M059J (cell line): Measurements from ENCODE around the gene KRT78. TPM values are rescaled to one million over a fixed set of nuclear protein-coding genes. Genes with fewer than 3 reads are reported as not detected.
A peak's percentile ranks its signal among the peaks of the same experiment; 100 is the strongest.
"Not testable (repeated sequence)": the region's sequence is repeated elsewhere in the genome, so short reads cannot be mapped to it uniquely, and the experiment has no call there.

Source experiments
- DNase-seq: peaks from one replicate; pipeline ENCODE4 v3.0.0-alpha.2; 2012; ENCODE audit warnings: low read depth
- total RNA-seq: library from RNA; depleted of rRNA; stranded (reverse); fragments of >200 nt; shearing (Covaris generic); gene quantifications from 2 replicates; pipeline ENCODE4 v1.2.3, GENCODE V29; 2014

Gene KRT78
- total RNA-seq, 1 experiment from 2014 or later, result 0.22 TPM

DNA sequence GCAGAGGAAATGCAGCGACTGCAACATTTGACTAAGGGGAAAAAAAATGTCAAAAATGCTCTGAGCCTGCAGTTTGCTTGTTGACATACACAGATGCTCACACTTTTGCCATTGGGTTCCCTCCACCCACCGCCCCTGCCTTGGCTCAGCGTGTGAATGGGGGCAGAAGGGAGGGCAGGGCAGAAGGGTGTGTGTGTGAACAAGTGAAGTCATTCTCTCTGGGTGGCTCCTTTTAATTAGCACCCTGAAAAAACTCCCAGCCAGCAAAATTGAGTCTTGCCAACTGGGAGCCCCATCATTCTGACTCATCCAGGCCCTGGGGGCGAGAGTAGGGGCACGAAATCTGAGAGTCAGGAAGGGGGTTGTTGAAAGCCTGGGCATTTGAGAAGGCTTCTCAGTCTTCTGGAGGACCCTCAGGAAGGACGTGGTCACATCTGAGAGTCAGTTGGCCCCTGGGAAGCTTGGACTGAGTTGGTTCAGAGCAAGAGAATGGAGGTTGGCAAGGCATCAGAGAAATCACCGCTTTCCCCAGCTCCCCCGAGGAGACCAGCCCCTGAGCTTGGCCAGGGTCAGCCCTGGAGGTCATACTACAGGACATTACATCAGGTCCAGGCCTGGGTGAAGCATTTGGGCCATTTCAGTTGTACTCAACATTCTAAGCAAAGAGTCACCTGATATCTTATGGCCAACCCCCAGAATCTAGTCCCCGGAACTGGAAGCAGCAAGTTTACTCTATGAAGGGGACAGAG is 22.7 kb upstream of the KRT78 start:
- DNase-seq, result peak; percentile 91

DNA sequence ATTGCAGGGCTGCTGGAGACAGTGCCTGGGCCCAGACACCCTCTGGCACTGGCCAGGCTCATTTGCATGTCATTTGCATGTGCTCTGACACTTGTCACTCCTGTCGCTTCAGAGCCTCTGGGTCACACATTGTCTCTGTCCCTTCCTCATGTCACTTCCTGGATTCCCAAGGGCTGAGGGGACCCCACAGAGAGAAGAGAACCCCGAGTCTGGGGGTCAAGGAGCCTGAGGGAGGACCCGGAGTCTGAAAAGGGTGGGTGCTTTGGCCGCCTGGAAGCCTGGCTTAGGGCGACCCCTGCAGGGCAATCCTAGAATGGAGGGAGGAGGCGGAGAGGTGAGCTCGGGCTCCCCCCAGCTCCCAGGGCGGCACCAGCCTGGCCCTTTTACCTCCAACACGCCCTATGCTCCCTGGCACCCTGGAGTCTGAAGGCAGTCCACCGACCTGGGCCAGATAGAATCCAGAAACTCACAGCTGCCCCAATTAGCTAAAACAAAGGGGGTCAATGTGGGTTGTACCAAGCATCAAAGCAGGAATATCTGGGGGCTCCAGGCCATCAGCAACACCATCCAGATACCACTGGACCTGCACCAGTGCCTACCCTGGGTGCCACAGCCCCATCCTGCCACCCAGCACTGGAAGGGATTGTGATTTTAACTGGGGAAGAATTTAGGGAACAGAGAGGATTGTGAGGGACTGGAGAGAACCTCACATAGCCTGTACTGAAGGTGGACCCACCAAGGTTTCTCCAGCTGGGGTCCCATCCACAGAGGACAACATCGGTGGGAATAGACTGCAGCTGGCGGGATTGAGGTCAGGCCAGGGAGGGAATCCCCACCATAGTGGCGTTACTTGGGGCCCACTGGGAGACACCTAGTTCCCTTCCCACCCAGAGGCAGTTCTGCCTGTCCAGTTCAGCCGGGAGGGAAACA is 21.8 kb upstream of the KRT78 start:
- DNase-seq, result peak; percentile 30

DNA sequence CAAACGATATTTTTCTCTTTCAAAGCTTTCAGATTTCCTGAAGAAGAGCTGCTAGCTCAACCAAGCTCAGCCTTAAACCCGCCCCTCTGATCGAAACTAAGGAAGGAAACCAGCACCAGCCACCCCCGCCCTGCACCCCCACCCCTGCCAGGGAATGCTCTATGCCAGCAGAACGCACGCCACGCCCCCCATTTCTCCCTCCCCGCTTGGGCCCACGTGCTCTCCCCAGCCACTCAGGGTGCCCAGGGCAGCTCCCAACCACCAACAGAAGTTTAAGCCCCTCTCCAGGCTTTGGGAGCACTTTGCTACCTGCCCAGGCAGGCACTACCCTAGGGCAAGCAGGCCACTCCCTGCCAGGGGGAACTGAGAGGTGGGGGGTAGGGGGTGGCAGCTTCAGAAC is 18.8 kb upstream of the KRT78 start:
- DNase-seq, result no peak

DNA sequence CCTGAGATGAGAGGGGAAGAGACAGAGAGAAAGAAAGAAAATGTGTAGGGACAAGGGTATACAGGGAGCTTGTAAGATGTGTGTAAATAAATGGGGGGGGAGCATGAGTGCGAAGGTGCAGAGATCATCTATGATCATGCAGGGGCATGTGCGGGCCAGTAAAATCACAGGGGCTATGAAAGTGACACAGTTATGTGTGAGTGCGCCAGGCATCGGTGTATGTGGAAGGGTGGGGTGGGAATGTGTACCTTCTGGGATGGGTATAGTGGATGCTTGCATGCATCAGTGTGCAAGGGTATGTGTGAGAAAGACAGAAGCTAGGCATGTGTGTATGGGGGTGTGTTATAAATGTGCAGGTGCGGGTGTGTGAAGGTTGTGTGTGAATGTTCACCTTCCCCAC is 18.4 kb upstream of the KRT78 start:
- no peak for DNase-seq

DNA sequence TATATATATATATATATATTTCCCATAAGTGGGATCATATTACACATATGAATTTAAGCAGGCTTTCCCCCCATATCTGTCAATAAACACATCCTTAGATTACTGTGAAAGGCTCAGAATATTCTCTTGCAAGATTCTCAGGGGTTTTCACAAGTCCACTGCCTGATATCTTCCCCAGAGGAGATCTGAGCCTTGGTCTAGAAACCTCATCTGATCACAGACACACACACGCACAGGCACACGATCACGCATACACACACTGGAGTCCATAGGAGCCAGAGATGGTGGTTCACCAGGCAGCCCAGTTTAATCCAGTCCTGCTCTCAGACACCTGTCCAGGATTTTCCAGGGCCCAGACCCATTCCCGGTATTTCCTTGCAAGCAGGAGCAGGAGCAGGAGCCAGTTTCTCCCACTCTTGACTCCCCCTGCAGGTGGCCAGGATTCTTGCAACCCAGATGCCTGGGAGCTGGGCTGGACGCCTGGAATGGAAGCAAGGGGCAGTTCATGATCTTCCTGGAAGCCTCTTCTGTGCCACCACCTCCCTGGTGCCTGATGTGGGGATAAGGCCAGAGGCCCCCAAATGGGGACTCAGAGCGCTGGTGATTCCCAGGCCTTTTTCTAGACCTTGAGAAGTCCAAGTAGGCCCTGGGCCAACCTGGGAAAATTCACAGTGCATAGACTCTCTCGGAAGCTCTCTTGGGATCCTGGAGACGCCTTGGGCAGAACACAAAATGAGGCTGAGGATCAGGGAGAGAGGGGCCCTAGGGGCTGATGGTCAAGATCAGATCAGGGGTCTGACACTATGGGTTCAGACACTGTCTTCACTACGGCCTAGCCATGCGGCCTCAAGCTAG is 16.5 kb upstream of the KRT78 start:
- peak; percentile 68 for DNase-seq

DNA sequence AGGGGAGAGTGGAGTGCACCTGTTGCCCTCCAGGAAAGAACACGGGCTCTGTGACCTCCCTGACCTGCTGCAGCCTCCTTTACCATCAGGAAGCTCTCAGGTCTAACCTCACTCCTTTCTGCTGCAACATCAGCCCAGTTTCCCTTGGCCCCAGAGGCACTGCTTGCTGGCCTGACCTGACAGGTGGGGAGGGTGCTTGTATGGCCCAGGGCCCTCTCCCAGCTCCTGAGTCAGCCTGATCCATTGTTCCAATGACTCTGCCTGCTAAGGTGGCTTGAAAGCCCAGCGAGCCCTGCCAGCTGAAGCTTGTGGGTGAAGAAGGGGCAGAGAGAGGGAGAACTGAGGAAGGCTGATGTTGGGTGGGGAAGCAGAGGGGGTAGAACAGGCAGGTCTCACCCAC is 13.2 kb upstream of the KRT78 start:
- no peak for DNase-seq

DNA sequence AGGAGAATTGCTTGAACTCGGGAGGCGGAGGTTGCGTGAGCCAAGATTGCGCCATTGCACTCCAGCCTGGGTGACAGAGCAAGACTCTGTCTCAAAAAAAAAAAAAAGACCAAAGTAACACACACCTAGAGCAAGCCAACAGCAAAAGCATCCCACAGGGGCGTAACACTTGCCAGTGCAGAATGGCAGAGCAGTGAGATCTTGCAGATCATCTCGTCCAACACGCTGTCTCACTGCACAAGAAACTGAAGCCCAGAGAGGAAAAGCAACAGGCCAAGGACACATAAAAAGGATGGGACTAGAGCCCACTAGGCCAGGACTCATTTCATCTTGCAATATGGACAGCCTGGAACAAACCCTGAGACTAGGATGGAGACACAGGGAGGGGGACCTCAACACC is 12.7 kb upstream of the KRT78 start:
- DNase-seq, result no peak

DNA sequence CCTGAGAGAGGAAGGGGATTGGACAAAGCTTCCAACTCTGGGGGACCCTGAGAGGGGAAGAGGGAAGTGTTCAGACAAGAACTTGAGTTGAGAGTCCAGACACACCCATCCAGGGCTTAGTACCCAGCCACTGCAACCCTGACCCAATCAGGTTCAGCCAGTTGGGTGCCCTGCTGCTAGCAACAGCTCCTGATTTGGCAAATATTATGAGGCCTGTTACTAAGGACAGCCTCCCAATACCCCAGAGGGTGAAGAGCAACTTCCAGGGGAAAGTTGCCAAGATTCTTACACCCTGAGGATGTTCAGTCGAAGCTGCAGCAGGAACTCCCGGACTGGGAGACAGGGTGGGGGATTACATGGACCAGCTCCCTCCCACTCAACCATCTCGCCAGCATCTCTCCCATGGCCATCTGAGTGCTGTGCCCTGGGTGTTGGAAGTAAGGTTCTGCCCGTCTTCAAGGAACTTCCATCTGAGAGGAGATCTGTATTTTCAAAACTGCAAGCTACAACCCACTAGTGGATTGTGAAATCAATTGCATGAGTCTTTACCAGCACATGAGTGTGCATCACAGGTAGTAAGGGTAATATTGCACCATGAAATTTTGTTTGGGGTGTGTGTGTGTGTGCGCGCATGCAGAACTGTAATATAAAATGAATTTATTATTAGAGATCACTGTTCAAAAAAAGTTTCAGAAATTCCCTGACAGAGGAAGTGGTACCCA is 11.5 kb upstream of the KRT78 start:
- DNase-seq, result peak; percentile 66

DNA sequence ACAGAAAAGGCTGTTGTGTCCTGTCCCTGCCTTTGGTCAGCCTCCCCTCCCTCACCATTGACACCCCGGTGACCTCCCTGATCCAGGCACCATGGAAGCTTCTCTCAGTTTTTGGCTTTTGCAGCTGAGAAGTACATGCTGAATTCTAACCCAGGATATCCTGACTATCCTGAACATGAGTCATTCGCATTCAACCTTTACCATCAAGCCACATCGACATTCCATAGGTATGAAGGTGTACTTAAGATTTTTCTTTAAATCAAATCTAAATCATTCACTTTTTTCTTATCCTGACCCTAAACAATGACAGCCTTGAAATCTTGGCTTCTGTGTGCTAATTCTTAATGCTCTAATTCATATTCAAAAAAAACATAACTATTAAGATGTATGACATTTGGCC is 8.7 kb upstream of the KRT78 start:
- no peak for DNase-seq

DNA sequence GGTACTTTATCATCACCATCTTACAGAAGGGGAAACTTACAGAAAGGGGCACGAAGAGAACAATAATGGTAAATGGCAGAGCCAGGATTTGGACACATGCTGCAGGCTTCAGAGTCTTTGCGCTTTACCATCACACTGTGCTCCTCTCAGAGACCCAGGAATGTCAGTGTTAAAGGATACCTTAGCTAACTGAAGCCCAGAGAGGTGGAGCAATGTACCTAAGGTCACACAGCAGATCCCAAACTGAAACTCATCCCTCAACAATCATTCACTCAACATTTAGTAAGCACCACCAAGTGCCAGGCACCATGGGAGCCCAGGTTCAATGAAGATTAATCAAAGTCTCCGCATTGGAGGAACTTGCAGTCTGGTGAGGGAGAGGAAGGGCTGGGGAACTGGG is 8.0 kb upstream of the KRT78 start:
- DNase-seq, result no peak

DNA sequence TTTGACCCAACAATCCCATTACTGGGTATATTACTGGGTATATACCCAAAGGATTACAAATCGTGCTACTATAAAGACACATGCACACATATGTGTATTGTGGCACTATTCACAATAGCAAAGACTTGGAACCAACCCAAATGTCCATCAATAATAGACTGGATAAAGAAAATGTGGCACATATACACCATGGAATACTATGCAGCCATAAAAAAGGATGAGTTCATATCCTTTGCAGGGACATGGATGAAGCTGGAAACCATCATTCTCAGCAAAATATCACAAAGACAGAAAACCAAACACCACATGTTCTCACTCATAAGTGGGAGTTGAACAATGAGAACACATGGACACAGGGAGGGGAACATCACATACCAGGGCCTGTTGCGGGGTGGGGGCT is 7.3 kb upstream of the KRT78 start:
- not testable (repeated sequence) for DNase-seq

DNA sequence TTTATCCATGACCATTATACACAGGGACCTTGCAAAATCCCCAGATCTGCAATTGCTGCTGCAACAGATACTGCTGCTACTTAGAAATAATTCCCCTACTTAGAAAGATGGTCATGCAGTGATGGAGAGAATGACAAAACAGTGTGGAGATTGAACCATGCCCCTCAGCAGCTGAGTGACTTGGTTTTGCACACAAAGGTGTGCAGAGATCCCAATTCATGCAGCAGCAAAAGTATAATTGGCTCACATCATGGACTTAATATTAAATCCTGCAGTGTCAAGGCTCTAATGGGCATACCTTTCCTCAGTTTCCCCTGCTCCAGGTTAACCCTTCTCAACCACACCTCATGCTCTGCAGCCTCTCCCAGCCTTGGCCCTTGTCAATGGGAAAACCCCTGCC is 3.0 kb upstream of the KRT78 start:
- DNase-seq, result no peak

DNA sequence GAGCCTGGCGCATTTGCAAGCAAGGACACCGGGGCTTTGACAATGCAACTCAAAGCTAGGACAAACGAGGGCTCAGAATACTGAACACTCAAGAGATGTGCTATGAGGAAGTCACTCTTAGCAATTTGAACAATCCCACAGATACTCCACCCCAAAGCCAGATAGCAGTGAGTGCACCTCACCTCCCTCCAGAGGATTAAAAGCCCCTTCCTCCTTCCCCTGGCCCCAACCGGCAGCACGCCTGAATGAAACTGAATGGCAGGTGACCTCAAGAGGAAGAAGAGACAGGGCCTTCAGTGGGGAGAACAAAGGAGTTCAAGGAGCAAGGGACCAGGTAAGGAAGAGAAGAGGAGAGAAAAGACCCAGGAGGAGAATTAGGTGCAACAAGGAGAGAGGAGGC is 1.9 kb upstream of the KRT78 start:
- no peak for DNase-seq

DNA sequence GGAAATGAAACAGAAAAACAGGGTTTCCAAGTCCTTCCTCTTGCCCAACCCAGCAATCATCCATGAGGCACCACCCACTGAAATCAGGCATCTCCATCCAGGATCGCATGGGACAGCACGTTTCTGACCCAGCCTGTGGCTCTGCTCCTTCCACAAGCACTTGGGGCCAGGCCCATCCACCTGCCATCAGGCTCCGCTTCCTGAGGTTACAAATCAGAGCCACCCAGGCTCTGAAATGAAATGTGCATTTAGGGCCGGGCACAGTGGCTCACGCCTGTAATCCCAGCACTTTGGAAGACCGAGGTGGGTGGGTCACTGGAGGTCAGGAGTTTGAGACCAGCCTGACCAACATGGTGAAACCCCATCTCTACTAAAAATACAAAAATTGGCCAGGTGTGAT is 717 bp upstream of the KRT78 start:
- DNase-seq, result no peak

DNA sequence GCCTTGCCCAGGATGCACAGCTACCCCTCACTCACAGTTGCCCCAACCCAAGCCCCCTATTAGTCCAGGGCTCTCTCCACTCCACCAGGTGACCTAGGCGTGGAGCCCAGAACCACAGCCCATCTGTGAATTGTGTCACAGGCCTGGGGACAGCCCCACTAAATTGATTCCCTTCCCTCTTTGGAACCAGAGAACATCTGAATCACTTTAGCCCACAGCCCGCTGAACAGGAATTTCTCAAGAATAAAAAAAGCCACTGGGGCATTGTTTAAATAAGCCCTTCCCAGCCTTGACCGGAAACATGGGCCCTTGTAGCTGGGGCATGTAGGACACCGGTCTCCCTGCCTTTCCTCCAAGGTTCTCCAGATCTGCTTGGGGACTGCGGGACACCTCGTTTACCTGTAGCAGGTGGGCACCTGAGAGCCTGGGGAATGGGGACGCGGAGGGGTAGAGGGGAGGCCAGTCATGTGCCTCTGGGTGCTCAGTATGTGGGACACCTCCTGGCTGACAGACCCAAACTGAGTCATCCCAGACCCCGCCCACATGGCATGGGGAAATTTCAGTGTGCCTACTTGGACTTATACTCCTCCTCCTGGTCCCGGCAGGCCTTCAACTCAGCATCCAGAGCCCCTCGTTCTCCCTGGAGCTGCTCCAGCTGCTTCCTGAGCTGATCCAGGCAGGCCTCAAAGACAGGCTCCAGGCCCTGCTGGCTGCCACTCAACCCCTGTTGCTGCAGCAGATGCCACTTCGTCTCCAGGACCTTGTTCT is 1.3 kb downstream of the KRT78 start:
- DNase-seq, result peak; percentile 91

DNA sequence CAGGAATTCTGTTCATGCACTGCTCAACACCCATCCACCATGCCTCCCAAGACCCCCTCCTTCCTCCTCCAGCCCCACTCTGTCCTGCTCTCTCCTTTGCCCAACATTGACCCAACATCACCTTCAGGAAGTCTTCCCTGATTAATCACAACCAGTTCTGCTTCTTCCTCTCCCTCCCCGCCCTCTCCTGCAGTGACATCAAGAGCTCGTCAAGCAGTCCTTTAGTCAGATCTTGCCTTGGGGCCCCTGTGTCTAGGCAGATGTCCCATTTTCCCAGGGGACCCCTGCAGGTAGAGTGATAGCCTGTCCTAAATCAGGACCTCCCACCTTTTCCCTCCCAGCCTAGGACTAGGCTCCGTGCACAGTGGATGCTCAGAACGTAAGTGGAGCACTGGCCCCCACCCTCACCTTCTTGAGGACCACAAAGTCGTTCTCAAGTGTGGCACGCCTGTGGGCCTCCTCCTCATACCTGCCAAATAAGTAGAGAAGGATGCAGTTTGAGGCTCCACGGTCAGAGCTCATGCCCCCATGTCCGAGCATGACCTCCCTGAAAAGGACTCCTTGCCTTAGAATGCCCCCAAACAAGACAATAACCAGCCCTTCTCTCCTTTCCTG is 2.3 kb downstream of the KRT78 start:
- DNase-seq, result no peak

DNA sequence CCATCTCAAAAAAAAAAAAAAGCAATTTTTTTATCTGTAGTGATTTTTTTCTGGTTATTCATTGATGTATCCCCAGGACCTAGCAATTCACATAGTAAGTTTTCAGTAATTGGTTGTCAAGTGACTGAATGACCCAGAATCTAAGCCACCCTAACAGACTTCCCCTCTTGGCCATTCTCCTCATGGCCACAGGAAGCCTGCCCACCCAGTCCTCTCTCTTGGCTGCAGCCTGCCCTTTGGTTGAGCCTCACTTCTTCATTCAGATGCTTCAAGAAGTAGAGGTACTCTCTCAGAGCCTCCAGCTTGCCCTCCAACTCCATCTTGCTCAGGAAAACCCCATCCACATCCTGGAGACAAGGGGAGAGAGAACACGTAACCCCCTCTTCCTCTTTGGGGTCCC is 2.8 kb downstream of the KRT78 start:
- DNase-seq, result no peak

DNA sequence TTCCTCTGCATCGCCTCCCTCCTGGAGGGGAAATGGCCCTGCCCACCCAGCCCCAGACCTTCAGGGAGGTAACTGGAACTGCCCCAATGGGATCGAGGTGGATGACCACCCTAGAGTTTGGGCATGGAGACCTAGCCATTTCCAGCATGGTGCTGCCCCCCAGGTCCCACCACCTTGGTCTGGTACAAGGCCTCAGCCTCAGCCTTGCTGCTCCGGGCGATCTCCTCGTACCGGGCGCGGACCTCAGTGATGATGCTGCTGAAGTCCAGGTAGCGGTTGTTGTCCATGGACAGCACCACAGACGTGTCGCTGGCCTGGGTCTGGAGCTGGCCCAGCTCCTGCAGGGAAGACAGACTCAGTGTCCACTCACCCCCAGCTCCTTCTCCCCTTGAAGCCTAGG is 4.4 kb downstream of the KRT78 start:
- no peak for DNase-seq

DNA sequence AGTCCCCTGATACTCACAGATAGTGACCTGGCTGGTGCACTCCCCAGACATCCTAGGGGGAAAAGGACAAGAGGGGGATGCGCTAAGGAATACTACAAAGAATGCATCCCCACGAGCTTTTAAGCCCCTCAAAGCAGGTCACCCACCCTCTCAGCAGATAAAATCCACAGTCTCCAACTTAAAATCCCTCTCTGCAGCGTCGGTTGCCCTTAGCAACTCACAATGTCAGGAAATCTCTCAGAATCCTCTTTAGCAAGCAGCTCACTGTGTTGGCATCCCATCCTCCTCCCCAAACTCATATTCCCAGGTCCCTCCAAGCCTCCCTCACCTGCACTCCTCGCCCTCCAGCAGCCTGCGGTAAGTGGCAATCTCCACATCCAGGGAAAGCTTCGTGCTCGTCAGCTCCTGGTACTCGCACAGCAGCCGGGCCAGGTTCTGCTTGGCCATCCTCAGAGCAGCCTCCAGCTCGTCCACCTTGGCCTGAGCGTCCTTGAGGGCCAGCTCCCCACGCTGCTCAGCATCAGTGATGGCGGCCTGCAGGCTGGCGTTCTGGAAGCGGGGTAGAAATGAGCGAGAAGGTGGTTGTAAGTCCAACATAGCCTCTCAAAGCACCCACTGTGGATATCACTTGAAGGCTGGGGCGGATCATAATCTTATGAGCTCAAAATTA is 9.2 kb downstream of the KRT78 start:
- DNase-seq, result no peak
